H9 (cell line): ENCODE measurements around the gene TMOD3. TPM values are rescaled to one million over a fixed set of nuclear protein-coding genes. Genes with fewer than 3 reads are reported as not detected.

Experiments used
- DNase-seq: peaks from one replicate; pipeline ENCODE4 v3.0.0-alpha.2; 2017
- H2AFZ ChIP-seq: one replicate; pipeline ENCODE4 v1.6.1; 2013; ENCODE audit warnings: mild to moderate bottlenecking, low read length, control low read depth, moderate library complexity
- H2AK5ac ChIP-seq: 2 replicates; pipeline ENCODE4 v1.6.1; 2013; ENCODE audit warnings: low read length, control low read depth, mixed read lengths; ENCODE audit not compliant: insufficient read length
- H2BK120ac ChIP-seq: one replicate; pipeline ENCODE4 v1.6.1; 2013; ENCODE audit warnings: low read depth, mild to moderate bottlenecking, low read length, control low read depth, inconsistent platforms; ENCODE audit not compliant: poor library complexity, severe bottlenecking
- H2BK12ac ChIP-seq: 2 replicates; pipeline ENCODE4 v1.6.1; 2013; ENCODE audit warnings: low read length, control low read depth, mixed read lengths, low read depth; ENCODE audit not compliant: insufficient read length
- H2BK15ac ChIP-seq: 2 replicates; pipeline ENCODE4 v1.6.1; 2013; ENCODE audit warnings: low read depth, low read length, control low read depth
- H2BK20ac ChIP-seq: one replicate; pipeline ENCODE4 v1.6.1; 2013; ENCODE audit warnings: low read depth, mild to moderate bottlenecking, low read length, control low read depth, inconsistent platforms; ENCODE audit not compliant: poor library complexity, severe bottlenecking
- H2BK5ac ChIP-seq: 2 replicates; pipeline ENCODE4 v1.6.1; 2013; ENCODE audit warnings: low read length, control low read depth, mixed read lengths; ENCODE audit not compliant: insufficient read length
- H3K14ac ChIP-seq: 2 replicates; pipeline ENCODE4 v1.6.1; 2013; ENCODE audit warnings: low read length, control low read depth; ENCODE audit not compliant: insufficient read depth
- H3K18ac ChIP-seq: 2 replicates; pipeline ENCODE4 v1.6.1; 2013; ENCODE audit warnings: low read depth, mild to moderate bottlenecking, mixed read lengths, low read length, control low read depth; ENCODE audit not compliant: insufficient read length
- H3K23ac ChIP-seq: 2 replicates; pipeline ENCODE4 v1.6.1; 2013; ENCODE audit warnings: low read length, control low read depth, mixed read lengths, low read depth; ENCODE audit not compliant: insufficient read length
- H3K23me2 ChIP-seq: 2 replicates; pipeline ENCODE4 v1.6.1; 2013; ENCODE audit warnings: low read depth, mild to moderate bottlenecking, mixed read lengths, low read length, control low read depth; ENCODE audit not compliant: insufficient read length, poor library complexity, severe bottlenecking
- H3K27ac ChIP-seq: 2 replicates; pipeline ENCODE4 v1.5.1; 2013; ENCODE audit warnings: low read length, control low read depth, mixed read lengths, low read depth; ENCODE audit not compliant: insufficient read length
- H3K27me3 ChIP-seq: 2 replicates; pipeline ENCODE4 v1.6.1; 2013; ENCODE audit warnings: low read length, control low read depth, inconsistent platforms; ENCODE audit not compliant: insufficient read depth
- H3K4ac ChIP-seq: 2 replicates; pipeline ENCODE4 v1.6.1; 2013; ENCODE audit warnings: low read depth, mild to moderate bottlenecking, control low read depth, inconsistent platforms, low read length, moderate library complexity
- H3K4me1 ChIP-seq: 2 replicates; pipeline ENCODE4 v1.6.1; 2013; ENCODE audit warnings: low read length, control low read depth, inconsistent platforms; ENCODE audit not compliant: insufficient read depth
- H3K4me2 ChIP-seq: 2 replicates; pipeline ENCODE4 v1.6.1; 2013; ENCODE audit warnings: low read length, control low read depth, mixed read lengths; ENCODE audit not compliant: insufficient read length, insufficient read depth
- H3K56ac ChIP-seq: 2 replicates; pipeline ENCODE4 v1.6.1; 2013; ENCODE audit warnings: low read depth, mild to moderate bottlenecking, mixed read lengths, low read length, control low read depth; ENCODE audit not compliant: insufficient read length
- H3K79me1 ChIP-seq: 2 replicates; pipeline ENCODE4 v1.6.1; 2013; ENCODE audit warnings: low read depth, mild to moderate bottlenecking, moderate library complexity, low read length, control low read depth, inconsistent platforms; ENCODE audit not compliant: insufficient read depth, poor library complexity, severe bottlenecking
- H3K79me2 ChIP-seq: 2 replicates; pipeline ENCODE4 v1.6.1; 2013; ENCODE audit warnings: low read length, control low read depth, inconsistent platforms; ENCODE audit not compliant: insufficient read depth
- H3K9ac ChIP-seq: 2 replicates; pipeline ENCODE4 v1.6.1; 2013; ENCODE audit warnings: low read length, control low read depth, mixed read lengths; ENCODE audit not compliant: insufficient read length; ENCODE audit errors: extremely low read depth
- H3K9me3 ChIP-seq: one replicate; pipeline ENCODE4 v1.6.1; 2013; ENCODE audit warnings: low read depth, low read length, inconsistent platforms; ENCODE audit not compliant: control insufficient read depth
- H3T11ph ChIP-seq: one replicate; pipeline ENCODE4 v1.6.1; 2013; ENCODE audit warnings: mild to moderate bottlenecking, low read length, control low read depth, inconsistent platforms
- H4K20me1 ChIP-seq: one replicate; pipeline ENCODE4 v1.6.1; 2013; ENCODE audit not compliant: control insufficient read depth, insufficient read length, insufficient read depth
- H4K5ac ChIP-seq: 2 replicates; pipeline ENCODE4 v1.6.1; 2013; ENCODE audit warnings: low read depth, mild to moderate bottlenecking, mixed read lengths, low read length, control low read depth; ENCODE audit not compliant: insufficient read length
- H4K8ac ChIP-seq: replicated peaks from 2 replicates; pipeline ENCODE4 v1.6.1; 2013; ENCODE audit warnings: low read length, control low read depth, mixed read lengths, low read depth; ENCODE audit not compliant: insufficient read length
- H4K91ac ChIP-seq: 2 replicates; pipeline ENCODE4 v1.6.1; 2013; ENCODE audit warnings: low read depth, mild to moderate bottlenecking, moderate library complexity, mixed read lengths, low read length, control low read depth; ENCODE audit not compliant: insufficient read length
- H3K27ac Mint-ChIP-seq, 3 experiments: 2 replicates in 2 of 3; 3 replicates in 1 of 3; pipeline ENCODE4 v1.8.0; 2020 to 2021; ENCODE audit warnings: mixed read lengths in 3 of 3, mild to moderate bottlenecking in 1 of 3, moderate library complexity in 1 of 3
- H3K27me3 Mint-ChIP-seq: 2 replicates; pipeline ENCODE4 v1.8.0; 2021; ENCODE audit warnings: low read depth, mild to moderate bottlenecking, moderate library complexity, mixed read lengths
- H3K36me3 Mint-ChIP-seq, 3 experiments: 2 replicates in 2 of 3; 3 replicates in 1 of 3; pipeline ENCODE4 v1.8.0; 2020 to 2021; ENCODE audit warnings: low read depth in 3 of 3, mixed read lengths in 3 of 3; ENCODE audit not compliant: insufficient read depth in 1 of 3
- H3K4me1 Mint-ChIP-seq, 2 experiments: 2 replicates each; pipeline ENCODE4 v1.8.0; 2020; ENCODE audit warnings: mixed read lengths in 2 of 2
- H3K4me3 Mint-ChIP-seq, 2 experiments: 2 replicates in 1 of 2; 3 replicates in 1 of 2; pipeline ENCODE4 v1.8.0; 2020 to 2021; ENCODE audit warnings: mild to moderate bottlenecking in 2 of 2, mixed read lengths in 2 of 2, moderate library complexity in 1 of 2
- H3K9me3 Mint-ChIP-seq, 2 experiments: 2 replicates in 1 of 2; 3 replicates in 1 of 2; pipeline ENCODE4 v1.8.0; 2020; ENCODE audit warnings: mild to moderate bottlenecking in 2 of 2, mixed read lengths in 2 of 2, moderate library complexity in 1 of 2
- CTCF ChIP-seq: fragments of 200-600 bp; sonication (generic); conservative IDR thresholded peaks from 3 replicates; pipeline ENCODE4 v1.8.0; 2021; ENCODE audit warnings: antibody characterized with exemption, mild to moderate bottlenecking
- WGBS: extraction: QIAGEN DNeasy Blood & Tissue Kit; methylation state at CpG from one replicate; pipeline ENCODE4 v1.1.7; 2013; ENCODE audit warnings: missing lambda C conversion rate, low lambda C conversion rate, mixed read lengths; ENCODE audit not compliant: insufficient read length; ENCODE audit errors: extremely low coverage; 5-methylcytosine and 5-hydroxymethylcytosine counted together
- total RNA-seq: library from RNA; stranded (reverse); gene quantifications from 2 replicates; pipeline ENCODE4 v1.2.1, GENCODE V29; 2021

TMOD3 gene
- total RNA-seq, 1 experiment from 2014 or later = 24.7 TPM

DNA sequence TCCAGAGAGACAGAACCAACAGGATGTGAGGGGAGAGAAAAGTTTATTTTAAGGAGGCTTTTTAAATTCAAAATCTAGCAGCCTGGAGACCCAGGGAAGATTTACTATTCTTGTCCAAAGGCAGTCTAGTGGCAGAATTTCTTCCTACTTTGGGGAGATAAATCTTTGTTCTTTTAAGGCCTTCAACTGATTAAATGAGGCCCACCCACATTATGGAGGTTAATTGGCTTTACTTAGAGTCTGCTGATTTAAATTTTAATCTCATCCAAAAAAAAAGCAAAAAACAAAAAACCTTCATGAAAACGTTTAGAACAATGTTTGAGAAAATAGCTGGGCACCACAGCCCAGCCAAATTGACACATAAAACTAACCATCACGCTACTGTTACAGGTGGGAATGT is 41.3 kb downstream of the TMOD3 start:
- Histone ChIP-seq H4K20me1 (no peaks in the 10 kb centered on the region), H3K56ac (no peak overlapping the region), H2BK20ac (no peak overlapping the region), H2BK5ac (no peak overlapping the region), H4K91ac (no peak overlapping the region), H4K8ac (no peak overlapping the region), H3K4ac (no peak overlapping the region), H2BK120ac (no peak overlapping the region), H3K23me2 (no peaks in the 10 kb centered on the region), H3K14ac (no peak overlapping the region), H3K4me2 (no peak overlapping the region), H2BK15ac (no peak overlapping the region), H3K9ac (no peak overlapping the region), H3T11ph (no peak overlapping the region), H3K27ac (no peak overlapping the region), H2BK12ac (no peak overlapping the region), H2AK5ac (no peak overlapping the region), H3K27me3 (no peaks in the 10 kb centered on the region), H3K79me1 (no peaks in the 10 kb centered on the region), H4K5ac (no peak overlapping the region), H2AFZ (no peak overlapping the region), H3K4me1 (0 out of 2 replicates have a peak, but pooled peaks cover 7% of the 10 kb centered on the region), H3K9me3 (no peaks in the 10 kb centered on the region), H3K79me2 (no peaks in the 10 kb centered on the region), H3K18ac (no peak overlapping the region), H3K23ac (no peak overlapping the region)
- DNase-seq = no peak
- WGBS = no CpG with 5 or more reads among the region's 2 CpGs
- Mint-ChIP-seq H3K36me3 (peaks cover 21 to 25% (median 25%) of the 10 kb centered on the region in 3 experiments), H3K27ac (no peak overlapping the region), H3K27me3 (no peaks in the 10 kb centered on the region), H3K9me3 (no peaks in the 10 kb centered on the region), H3K4me1 (peaks cover 15 to 16% of the 10 kb centered on the region in 2 experiments), H3K4me3 (no peak overlapping the region)
- TF ChIP-seq CTCF = no peak
